Dermis blood vessel endothelial cell (primary cell): ENCODE measurements around the gene IGSF9. TPM values are rescaled to one million over a fixed set of nuclear protein-coding genes. Genes with fewer than 3 reads are reported as not detected.

Experiments used
- DNase-seq: peaks from one replicate; pipeline ENCODE4 v3.0.0; 2010
- total RNA-seq: library from RNA; depleted of rRNA; stranded (reverse); fragments of >200 nt; gene quantifications from 2 replicates; pipeline ENCODE4 v1.2.3, GENCODE V29; 2014

The IGSF9 gene
- total RNA-seq, 1 donor from 2014 or later = not detected

DNA sequence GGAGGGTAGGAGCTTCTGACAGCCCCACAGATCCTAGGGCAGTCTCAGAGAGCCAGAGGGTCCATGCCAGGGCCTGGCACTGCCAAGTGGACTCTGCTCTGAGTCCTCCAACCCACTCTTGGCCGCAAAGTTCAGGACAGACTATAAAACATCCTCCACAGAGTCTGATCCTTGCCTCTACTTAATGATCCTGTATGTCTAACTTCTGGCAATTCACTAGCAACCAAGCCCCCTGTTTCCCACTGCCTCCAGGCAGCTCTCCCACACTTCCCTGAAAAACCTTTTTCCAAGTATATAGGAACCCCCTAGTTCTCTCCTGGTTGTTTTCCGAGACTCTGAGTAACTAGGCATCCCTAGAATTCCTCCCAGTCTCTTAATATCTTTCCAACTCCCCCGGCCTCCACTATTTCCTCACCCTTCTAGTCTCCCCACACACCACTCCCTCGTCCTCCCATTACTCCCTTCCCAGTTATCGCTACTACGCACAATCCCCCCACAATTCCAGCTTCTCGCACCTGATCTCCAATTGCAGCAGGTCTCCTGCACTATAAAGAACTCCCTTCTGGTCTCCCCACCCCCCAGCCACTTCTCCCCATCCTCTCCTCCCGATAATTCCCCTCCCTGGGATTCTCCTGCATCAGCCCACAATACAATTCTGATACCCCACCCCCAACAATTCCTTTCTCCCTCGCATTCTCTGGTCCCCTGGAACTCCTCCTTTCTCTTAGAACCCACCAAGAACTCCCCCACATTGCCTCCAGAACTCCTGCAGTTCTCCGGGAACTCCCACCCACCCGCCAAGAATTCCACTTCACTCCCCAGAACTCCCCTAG lies 574 bp downstream of the IGSF9 start:
- no peak for DNase-seq

DNA sequence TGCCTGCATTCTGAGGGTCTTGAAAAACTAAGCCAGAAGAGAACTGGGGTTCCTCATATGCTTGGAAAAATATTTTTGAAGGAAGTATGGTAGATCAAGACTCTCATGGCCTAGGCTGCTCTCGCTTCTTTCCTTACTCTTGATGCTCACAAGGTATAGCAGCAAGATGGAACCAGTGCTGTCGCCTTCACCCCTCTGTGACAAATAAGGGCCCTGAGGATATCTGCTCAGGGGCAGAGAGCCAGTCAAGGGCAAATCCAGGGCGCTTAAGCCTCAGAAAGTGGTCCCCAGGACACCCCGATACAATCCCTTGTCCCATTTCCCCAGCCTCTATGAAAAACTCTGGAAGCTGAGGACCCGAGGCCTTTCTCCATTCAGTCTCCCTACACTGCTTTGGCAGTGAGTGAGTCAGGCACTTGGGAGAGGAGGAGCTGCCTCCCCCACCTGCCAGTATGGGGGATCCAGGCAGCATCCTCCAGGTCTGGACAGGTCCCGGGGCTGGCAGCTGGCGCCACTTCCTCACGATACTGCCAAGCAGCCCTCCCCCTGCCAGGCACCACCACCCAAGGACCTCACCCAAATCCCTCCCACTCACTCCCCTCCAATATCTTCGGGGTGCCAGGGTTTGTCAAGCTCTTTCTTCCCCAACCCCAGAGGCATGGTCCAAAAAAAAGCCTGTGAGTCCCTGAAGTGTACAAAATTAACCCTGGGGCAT lies 1.3 kb downstream of the IGSF9 start:
- DNase-seq = no peak

DNA sequence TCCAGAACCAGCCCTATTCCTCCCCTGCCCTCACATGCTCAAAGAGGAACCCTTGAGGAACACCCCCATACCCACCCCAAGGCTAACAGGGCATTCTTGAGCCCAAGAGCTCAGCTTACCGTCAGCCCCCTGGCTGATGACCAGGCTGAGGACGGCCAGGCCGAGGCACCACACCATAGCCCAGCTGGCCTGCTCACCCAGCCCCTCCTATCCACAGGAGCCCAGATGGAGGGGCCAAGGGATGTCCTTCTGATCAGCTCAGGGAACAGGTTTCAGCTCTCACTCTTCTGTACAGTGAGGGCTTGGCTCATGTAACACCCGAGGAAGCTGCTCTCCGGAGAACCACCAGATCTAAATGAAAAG lies 2.2 kb downstream of the IGSF9 start:
- no peak for DNase-seq

DNA sequence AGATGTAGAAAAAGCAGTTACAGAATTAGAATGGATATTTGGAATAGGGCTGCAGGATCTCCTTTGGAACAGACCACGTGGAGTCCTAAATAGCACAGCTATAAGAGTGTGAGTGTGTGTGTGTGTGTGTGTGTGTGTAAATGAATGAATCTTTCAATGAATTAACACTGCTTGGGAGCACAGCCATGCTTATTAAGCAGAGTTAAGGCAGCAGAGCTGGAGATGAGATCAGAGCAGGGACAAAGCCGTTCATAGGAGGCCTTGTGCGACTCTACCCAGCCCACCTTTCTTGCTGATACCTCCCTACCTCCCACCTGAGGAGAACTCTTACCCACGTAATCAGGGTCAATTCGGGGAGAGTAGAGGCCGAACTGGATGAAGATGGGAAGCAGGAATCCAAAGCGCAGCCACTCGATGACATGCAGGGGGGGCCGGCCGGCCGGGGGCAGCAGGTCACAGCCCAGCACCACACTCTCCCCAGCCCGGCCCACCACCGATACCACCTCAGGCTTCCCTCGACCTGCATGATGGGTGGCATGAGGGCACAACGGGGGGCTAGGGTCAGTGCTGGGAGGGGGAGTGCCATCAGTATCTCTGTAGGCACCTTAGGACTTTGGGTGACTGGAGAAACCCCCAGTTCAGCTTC lies 2.7 kb downstream of the IGSF9 start:
- no peak for DNase-seq

DNA sequence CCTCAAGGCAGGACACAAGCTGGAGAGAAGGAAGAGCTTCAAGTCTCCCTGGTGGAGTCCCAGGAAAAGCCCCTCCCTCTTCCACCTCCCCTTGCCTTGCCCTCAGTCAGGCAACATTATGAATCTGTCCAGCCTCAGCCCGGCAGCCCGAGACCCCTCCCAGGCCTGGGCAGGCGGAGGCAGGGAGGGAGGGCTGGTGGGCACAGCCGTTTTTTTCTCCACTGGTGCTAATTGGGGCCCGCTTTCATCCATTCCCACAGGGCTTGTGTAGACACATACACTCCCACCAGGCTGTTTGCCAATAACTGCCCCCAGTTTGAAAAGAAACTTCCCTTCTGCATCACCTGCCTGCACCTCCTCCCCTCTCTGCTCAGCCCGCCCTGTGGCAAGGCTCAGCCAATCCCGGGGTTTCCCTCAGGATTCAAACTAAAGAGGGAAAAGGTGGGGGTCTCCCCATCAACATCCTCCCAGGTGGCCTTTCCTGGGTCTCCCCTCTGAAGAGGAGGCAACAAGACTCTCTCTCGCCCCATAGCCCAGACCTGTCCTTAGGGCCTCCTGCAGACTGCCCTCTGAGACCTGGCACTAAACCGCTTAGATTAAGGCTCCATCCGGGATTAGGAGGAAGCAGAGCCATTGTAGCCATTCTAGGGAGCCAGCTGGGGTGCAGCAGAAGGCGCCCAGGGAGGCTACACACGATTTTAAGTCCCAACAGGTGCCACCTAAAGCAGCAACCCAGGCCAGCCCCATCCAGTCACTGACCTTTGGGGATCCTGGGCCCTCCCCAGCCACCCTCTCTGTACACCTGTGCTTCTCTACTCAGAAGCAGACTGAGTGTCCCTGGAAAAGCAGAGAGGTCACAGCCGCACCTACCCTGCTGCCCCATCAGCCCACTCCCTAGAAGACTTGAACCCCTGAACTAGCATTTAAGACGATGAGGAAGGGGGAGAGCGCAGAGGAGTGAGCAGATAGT lies 3.5 kb downstream of the IGSF9 start:
- DNase-seq = no peak

DNA sequence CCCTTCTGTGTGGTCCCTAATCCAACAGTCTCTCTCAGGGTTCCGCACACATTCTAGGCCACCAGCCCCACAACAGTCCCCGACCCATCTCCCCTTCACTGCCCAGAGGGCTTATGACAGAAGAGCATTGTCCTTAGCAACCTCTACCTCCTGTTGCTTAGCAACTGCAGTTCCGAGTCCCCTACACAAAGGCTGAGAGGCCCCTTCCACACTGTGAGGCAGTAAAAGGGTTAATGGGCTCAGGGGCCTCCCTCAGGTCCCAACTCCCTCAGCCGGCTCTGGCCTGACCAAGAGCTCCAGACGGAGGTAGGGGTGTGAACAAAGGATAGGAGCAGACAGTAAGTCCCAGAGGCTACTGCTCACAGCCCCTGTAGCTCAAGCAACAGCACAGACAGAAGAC lies 4.3 kb downstream of the IGSF9 start:
- no peak for DNase-seq

DNA sequence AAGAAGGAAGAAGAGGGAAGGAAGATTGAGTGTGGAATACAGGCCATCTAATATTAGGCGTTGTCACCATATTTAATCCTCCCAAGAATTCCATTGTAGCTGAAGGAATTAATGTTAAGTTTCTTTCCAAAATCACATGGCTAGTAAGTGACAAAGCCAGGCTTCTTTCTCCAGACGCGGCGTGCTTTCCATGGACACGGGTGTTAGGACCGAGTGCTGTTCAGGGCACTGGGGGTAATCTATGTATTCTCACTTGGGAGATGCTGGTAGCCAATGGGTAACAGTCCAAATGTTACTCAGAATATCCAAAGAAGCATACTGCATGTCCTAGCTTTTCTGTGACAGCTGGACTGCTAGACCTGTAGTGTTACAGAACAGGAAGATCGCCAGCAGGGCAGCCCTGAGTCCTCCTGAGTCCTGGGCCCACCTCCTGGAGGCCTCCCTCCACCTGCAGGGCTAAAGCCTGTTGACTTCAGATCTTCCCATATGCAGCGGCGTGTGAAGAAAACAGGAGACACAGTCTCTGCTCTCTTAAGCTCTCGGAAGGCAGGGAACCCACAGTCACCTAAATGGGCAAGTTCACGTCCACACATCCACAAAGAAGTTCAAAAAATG lies 5.3 kb downstream of the IGSF9 start:
- no peak for DNase-seq

DNA sequence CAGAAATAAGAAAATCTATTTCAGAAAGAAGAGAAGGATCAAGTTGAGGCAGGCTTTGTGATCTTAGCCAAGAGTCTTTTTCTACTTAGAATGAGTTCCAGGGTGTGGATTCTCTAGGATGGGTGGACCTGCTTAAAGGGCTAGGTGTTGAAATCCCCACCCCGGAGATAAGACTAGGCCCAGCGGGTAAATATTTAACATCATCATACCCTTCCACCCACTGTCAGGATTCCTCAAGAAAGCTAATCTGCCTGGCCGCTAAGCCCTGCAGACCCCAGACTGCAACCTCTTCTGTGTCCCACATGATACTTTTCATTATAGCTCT lies 5.8 kb downstream of the IGSF9 start:
- DNase-seq = no peak

DNA sequence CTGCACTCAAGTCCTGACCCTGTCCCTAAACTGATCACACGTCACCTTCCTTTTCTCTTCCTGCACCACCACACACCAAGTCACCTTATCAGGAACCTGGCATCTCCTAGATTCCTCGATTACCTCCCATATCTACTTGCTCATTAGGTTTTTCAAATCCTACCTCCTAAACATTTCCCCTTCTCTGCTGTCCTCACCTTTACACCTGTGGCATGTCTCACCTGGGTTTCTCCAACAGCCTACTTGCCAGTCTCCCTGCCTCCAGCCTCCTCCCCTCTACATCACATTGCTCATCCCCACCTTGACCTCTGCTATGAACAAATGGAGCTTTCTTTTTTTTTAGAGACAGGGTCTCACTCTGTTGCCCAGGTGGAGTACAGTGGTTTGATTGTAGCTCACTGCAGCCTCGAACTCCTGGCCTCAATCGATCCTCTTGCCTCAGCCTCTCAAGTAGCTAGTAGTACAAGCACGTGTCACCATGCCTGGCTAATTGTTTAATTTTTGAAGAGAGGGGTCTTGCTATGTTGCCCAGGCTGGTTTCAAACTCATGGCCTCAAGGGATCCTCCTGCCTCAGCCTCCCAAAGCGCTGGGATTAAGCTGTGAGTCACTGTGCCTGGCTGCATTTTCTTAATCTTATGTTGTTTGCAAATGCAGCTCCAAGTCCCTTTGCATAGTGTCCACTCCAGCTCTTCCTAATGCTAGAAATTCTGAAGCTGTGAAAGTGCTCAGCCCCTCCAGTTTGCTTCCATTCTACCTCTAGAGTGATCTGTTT lies 6.3 kb downstream of the IGSF9 start:
- no peak for DNase-seq

DNA sequence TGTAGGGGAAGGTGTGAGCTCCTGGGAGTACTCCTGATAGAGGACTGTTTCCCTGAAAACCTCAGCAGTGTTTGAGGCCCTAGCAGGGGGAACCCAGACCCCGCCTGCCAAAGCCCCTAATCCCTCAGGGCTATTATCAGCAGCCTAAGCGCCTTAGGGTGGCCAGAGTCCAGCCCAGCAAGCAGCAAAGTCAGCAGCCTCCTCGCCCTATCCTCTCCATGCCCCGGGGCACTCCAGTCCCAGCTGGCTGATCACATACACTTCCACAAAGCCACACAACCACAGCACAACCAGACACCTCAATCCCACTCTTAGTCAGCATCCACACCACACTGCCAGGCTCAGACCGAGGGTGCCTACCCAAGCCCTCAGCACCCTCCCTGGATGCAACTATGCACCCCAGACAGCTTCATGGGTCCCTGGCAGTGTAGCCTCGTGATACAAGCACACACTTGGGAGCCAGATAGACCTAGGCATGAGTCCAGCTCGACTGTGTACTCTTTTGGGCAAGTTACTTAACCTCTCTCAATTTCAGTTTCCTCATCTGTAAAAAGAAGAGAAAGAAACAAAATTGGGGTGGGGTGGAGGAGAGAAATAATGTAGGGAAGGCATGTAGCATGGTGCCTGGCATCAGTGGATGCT lies 7.1 kb downstream of the IGSF9 start:
- DNase-seq = no peak

DNA sequence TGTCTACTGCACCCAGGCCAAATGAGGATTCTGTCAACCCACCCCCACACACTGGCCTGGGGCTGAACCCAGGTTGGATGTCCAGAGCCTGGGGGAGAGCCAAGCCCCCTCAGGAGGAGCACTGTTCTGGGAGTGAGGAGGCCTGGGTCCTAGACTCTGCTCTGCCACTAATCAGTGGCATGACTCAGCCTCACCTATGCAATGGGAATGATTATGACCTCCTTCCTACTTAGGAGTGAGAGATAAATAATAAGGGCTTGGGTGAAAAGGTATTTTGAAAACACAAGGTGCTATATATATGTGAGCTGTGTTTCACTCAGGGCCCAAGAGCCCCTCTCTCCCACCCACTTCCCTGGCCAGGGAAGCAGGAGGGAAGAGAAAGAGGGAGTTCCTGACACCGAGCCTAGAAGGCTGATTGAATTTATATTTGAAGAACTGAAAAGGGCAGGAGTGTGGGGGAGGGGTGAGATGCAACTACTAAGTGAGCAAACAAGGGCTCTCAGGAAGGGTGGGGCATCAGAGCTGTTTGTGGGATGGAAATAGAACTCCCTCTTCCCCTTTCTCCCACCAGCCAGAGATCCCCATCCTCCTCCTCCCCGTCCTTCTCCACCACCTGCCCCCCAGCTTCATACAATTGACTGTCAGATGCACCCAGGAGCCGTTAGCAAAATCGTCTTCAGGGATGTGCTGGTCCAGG lies 8.2 kb downstream of the IGSF9 start:
- DNase-seq = no peak

DNA sequence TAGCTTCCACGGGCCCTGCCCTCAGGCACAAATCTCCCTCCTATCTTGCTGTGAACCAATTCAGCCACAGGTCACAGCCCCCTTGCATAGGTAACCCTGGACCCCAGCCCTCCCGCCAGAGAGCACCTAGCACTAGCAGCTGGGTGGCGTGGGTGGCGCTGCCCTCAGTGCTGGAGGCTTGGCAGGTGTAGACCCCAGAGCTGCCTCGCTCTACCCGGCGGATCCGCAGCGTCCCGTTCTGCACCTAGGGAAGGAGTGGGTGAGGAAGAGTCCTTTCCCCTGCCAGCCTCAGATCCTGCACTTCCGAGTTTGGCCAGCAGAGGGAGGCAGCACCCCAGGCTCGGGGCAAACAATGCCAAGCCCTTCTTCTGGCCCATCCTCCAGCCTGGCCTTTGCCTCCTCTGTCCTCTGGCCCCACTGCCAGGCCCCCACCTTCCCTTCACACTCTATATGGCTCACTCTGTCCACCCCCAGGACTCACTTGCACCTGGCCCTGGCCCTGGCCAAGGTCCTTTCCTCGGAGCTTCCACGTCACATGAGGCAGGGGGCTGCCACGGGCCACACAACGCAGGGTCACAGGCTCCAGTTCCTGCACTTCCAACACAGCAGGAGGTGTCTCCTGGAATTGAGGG lies 9.0 kb downstream of the IGSF9 start:
- DNase-seq = peak; percentile 72

DNA sequence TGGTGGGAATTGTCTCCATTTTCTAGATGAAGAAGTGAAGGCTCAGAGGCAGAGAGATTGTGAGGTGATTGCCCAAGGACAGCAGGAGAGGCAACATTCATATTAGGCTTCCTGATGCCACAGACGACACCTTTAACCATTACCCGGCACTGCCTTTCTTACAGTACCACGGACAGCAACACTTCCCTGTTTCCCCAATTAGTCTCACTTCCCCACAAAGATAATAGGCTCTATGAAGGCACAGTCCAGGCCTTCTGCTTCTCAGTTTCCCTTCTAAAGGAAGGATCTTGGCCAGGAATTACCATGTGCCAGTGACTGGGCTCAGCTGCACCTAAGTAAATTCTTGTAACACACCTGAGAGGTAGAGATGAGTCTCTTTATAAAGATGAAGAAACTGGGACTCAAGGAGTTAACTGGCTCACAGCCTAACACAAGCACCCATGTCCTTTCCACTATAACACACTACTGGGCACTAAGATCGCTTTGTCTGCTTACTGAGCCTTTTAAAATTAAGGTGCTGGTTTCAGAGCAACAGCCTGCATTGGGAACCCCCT lies 9.6 kb downstream of the IGSF9 start:
- DNase-seq = no peak

DNA sequence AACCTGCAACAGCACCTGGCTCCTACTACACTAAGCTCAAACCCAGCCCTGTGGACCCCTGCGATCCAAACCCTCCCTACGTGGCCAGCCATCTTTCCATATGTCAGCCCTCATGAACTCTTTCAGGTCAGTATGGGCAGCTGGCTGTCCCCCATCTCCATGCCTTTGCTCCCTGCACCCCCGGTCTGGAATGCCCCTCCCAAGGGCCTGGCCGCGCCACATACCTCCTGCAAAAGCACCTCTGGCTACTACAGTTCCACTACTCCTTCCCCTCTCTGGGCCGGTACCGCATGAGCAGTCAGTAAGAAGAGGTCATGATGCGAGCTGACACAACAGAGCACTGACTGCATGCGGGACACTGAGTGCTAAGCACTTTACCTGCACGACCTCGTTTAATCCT lies 10.1 kb downstream of the IGSF9 start:
- no peak for DNase-seq

DNA sequence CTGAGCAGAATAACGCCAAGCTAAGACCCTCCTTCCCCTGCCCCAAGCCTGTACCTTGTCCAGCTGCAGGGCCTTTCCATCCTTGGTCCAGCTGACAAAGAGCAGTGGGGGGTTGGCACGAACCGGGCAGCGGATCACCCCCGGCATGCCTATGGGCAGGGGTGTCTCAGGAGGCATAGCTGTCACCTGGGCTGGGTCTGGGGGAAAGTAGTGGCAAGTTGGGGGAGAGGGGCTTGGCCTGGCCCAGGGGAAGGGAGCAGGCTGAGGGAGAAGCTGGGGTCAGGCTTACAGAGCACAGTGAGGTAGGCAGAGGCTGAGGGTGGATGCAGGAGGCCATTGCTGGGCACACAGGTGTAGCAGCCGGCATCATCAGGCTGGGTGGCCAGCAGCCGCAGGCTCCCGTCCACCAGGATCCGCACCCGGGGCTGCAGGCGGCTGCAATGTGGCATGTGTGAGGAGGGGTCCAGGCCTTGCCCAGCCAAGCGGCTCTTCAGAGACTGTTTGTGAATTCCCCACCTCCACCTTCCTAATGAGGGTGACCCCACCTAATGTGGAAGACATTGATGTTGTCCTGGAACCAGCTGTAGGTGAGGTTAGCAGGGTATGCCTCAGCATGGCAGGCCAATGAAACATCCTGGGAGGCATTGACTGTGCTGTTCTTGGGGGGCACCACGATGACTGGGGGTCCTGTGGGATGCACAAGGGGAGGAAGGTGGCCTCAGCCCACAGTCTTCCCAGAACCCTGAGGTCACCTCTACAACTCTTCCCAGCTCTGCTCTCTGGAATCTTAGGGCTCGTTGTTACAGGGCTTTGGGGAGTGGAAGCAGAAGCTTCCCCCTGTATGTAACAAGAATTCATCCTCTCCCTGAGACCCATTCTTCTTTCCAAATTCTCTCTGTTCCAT lies 11.0 kb downstream of the IGSF9 start:
- DNase-seq = no peak

DNA sequence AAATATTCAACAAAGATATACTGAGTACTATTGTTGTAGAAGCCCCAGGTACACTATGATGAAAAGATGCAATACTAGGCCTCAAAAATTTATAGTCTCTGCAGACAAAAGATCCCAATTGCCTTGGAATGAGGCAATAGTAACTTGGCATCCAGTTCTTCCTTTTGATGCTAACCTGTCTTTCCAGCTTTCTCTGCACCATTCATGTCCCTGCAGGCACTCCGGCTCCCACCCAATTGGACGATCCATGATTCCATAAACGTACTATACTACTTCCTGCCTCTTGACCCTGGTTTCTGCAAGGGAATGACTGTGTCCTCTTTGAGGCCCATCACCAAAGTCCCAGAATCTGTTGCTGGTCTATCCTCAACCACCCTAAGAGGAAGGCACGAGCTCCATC lies 12.1 kb downstream of the IGSF9 start:
- no peak for DNase-seq

DNA sequence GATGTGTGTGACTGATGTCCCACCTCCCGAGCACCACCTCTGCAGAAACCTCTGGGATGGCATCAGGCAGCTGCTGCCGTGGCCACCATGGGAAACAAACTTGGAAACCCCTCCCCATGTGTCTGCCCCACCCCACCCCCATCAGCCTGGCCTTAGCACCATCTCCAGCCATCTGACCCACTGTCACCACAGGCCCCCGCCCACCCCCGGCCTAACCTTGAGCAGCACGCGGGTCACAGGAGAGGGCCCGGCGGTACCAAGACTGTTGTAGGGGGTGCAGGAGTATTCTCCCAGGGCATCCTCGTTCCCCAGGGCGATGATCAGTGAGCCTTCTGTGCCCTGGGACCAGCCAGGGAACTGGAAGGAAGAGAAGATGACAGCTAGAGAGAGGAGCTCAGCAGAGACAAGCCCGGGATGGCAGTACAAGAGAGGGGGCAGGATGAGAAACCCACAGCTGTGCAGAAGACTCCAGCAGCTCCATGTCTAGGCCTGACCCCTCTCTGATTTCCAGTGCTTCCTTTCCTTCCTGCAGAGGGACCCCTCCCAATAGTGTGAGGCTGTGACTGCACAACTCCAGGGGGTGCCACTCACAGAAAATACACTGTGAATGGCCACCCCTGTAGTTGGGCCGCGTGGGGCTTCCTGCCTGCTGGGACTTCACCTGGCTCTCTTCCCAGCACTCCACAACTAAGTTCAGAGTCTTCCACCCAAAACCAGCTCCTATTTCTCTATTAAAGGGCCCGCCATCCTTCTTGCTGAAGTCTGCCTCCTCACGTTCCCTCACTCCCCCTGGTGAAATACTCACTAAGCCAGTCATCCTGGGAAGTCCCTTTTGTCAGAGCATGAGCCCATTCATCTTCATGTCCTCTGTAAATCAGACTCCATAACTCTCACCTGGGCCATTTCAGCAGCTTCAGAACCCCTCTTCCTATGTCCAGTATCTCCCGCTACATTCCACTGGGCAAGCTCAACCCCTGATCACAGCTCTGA lies 12.8 kb downstream of the IGSF9 start:
- DNase-seq = no peak
